SIG-M5 treated with dmso at 0.1 percent for 504 hours (cell line): ENCODE results near the gene UVRAG.

Experiments
- DNase-seq: peaks from one replicate; lab custom pipeline; 2025; ENCODE audit not compliant: unreplicated experiment; lab: John Stamatoyannopoulos, UW

UVRAG gene

GRCh38 chr11:75783416-75784084 is 31.5 kb upstream of the UVRAG start:
- DNase-seq, result no peak

GRCh38 chr11:75784085-75784478 is 30.9 kb upstream of the UVRAG start:
- no peak for DNase-seq

GRCh38 chr11:75784506-75784905 is 30.5 kb upstream of the UVRAG start:
- no peak for DNase-seq

- DNase-seq, result no peak
Observed at GRCh38 chr11:75785187-75785586, 29.8 kb upstream of the UVRAG start.

- no peak for DNase-seq
Observed at GRCh38 chr11:75786101-75786736, 28.8 kb upstream of the UVRAG start.

- DNase-seq, result no peak
Observed at GRCh38 chr11:75789521-75789920, 25.5 kb upstream of the UVRAG start.

GRCh38 chr11:75790986-75791385 is 24.0 kb upstream of the UVRAG start:
- no peak for DNase-seq

GRCh38 chr11:75792127-75792731 is 22.8 kb upstream of the UVRAG start:
- DNase-seq, result no peak

GRCh38 chr11:75792997-75793800 is 21.8 kb upstream of the UVRAG start:
- no peak for DNase-seq

GRCh38 chr11:75793966-75794365 is 21.0 kb upstream of the UVRAG start:
- no peak for DNase-seq

- DNase-seq, result no peak
Observed at GRCh38 chr11:75795276-75796090, 19.5 kb upstream of the UVRAG start.

- no peak for DNase-seq
Observed at GRCh38 chr11:75796091-75796435, 18.9 kb upstream of the UVRAG start.

- no peak for DNase-seq
Observed at GRCh38 chr11:75797116-75797515, 17.9 kb upstream of the UVRAG start.

GRCh38 chr11:75797792-75798191 is 17.2 kb upstream of the UVRAG start:
- DNase-seq, result no peak

GRCh38 chr11:75800136-75800675 is 14.8 kb upstream of the UVRAG start:
- no peak for DNase-seq

- no peak for DNase-seq
Observed at GRCh38 chr11:75800728-75801361, 14.2 kb upstream of the UVRAG start.

- DNase-seq, result peak; percentile 26
Observed at GRCh38 chr11:75801362-75802020, 13.5 kb upstream of the UVRAG start.

GRCh38 chr11:75802021-75802912 is 12.7 kb upstream of the UVRAG start:
- no peak for DNase-seq
